NK-92 (cell line): ENCODE results near the gene OAS3.
"Not testable (repeated sequence)": the region's sequence is repeated elsewhere in the genome, so short reads cannot be mapped to it uniquely, and the experiment has no call there.

Source experiments
- DNase-seq: peaks from one replicate; lab custom pipeline; 2025; ENCODE audit not compliant: unreplicated experiment; lab: John Stamatoyannopoulos, UW

OAS3 gene

GRCh38 chr12:112979041-112979680 lies 40.9 kb downstream of the OAS3 start:
- DNase-seq, result no peak

- DNase-seq, result no peak
Measured at GRCh38 chr12:112980491-112981158, 42.4 kb downstream of the OAS3 start.

- no peak for DNase-seq
Measured at GRCh38 chr12:112985642-112986290, 47.5 kb downstream of the OAS3 start.

GRCh38 chr12:112986291-112986800 lies 48.1 kb downstream of the OAS3 start:
- no peak for DNase-seq

- no peak for DNase-seq
Measured at GRCh38 chr12:112987561-112987960, 49.3 kb downstream of the OAS3 start.

GRCh38 chr12:112988224-112988623 lies 50.0 kb downstream of the OAS3 start:
- no peak for DNase-seq

GRCh38 chr12:112988823-112989385 lies 50.6 kb downstream of the OAS3 start:
- not testable (repeated sequence) for DNase-seq

- DNase-seq, result no peak
Measured at GRCh38 chr12:112989806-112990205, 51.5 kb downstream of the OAS3 start.

GRCh38 chr12:112992541-112993398 lies 54.5 kb downstream of the OAS3 start:
- no peak for DNase-seq

GRCh38 chr12:112995008-112995407 lies 56.7 kb downstream of the OAS3 start:
- DNase-seq, result no peak

- DNase-seq, result no peak
Measured at GRCh38 chr12:112996501-112996900, 58.2 kb downstream of the OAS3 start.

GRCh38 chr12:112997506-112997905 lies 59.2 kb downstream of the OAS3 start:
- no peak for DNase-seq

- no peak for DNase-seq
Measured at GRCh38 chr12:112998987-112999767, 60.9 kb downstream of the OAS3 start.

GRCh38 chr12:113000433-113000832 lies 62.2 kb downstream of the OAS3 start:
- no peak for DNase-seq

- DNase-seq, result no peak
Measured at GRCh38 chr12:113002155-113002554, 63.9 kb downstream of the OAS3 start.

GRCh38 chr12:113002676-113003075 lies 64.4 kb downstream of the OAS3 start:
- no peak for DNase-seq

- DNase-seq, result no peak
Measured at GRCh38 chr12:113003636-113004035, 65.4 kb downstream of the OAS3 start.

- DNase-seq, result no peak
Measured at GRCh38 chr12:113005762-113006161, 67.5 kb downstream of the OAS3 start.

- DNase-seq, result no peak
Measured at GRCh38 chr12:113006206-113006605, 67.9 kb downstream of the OAS3 start.

- DNase-seq, result no peak
Measured at GRCh38 chr12:113006641-113007040, 68.4 kb downstream of the OAS3 start.
